BE2C (cell line): ENCODE results near the gene BLTP3A. TPM values are rescaled to one million over a fixed set of nuclear protein-coding genes. Genes with fewer than 3 reads are reported as not detected.
"Not testable (repeated sequence)": the region's sequence is repeated elsewhere in the genome, so short reads cannot be mapped to it uniquely, and the experiment has no call there.

Experiments
- DNase-seq: peaks from one replicate; pipeline ENCODE4 v3.0.0-alpha.2; 2020
- H3K27me3 ChIP-seq: fragments of 250-450 bp; sonication (Bioruptor Pico); 2 replicates; pipeline ENCODE4 v1.5.1; 2020; ENCODE audit warnings: mild to moderate bottlenecking
- H3K36me3 ChIP-seq: fragments of 250-450 bp; sonication (Bioruptor Pico); 2 replicates; pipeline ENCODE4 v1.5.1; 2020; ENCODE audit warnings: mild to moderate bottlenecking
- H3K4me1 ChIP-seq: fragments of 250-450 bp; sonication (Bioruptor Pico); 2 replicates; pipeline ENCODE4 v1.5.1; 2020
- H3K4me3 ChIP-seq: 2 replicates; pipeline ENCODE4 v1.5.1; 2011; ENCODE audit warnings: low read depth, low read length
- H3K9me3 ChIP-seq: fragments of 250-450 bp; sonication (Bioruptor Pico); 2 replicates; pipeline ENCODE4 v1.5.1; 2020
- CTCF ChIP-seq: IDR thresholded peaks from 2 replicates; pipeline ENCODE4 v1.5.1; 2012; ENCODE audit warnings: mild to moderate bottlenecking, low read depth, low read length
- polyA plus RNA-seq: library from polyadenylated mRNA; unstranded; fragments of >200 nt; gene quantifications from one replicate; pipeline ENCODE4 v1.2.1, GENCODE V29; 2012; ENCODE audit warnings: low read depth, missing spikeins; ENCODE audit not compliant: insufficient read length, insufficient read depth

Gene BLTP3A
- 10.2 TPM for polyA plus RNA-seq

GRCh38 chr6:34791701-34792604 lies at the start of gene BLTP3A:
Gene BLTP3A, plus strand, starts transcription at chr6:34792083. Its CDS starts 168 bp downstream, at chr6:34792251.
- H3K4me3 ChIP-seq = peak within 1 kb of the TSS; percentile 82
- H3K4me1 ChIP-seq = no peaks in the 10 kb centered on the region; the same call in none of the 2 replicates
- peak; percentile 89 for DNase-seq
- H3K9me3 ChIP-seq = no peaks in the 10 kb centered on the region
- no peaks in the 10 kb centered on the region for H3K27me3 ChIP-seq
- no peak for TF ChIP-seq CTCF
- no peaks in the 10 kb centered on the region for H3K36me3 ChIP-seq

- DNase-seq = no peak
- no peak overlapping the region for H3K4me3 ChIP-seq
- H3K36me3 ChIP-seq = no peaks in the 10 kb centered on the region
- H3K9me3 ChIP-seq = no peaks in the 10 kb centered on the region
- no peak for TF ChIP-seq CTCF
- H3K4me1 ChIP-seq = no peaks in the 10 kb centered on the region
- no peaks in the 10 kb centered on the region for H3K27me3 ChIP-seq
Measured at GRCh38 chr6:34742094-34742493, 49.8 kb upstream of the BLTP3A start.

GRCh38 chr6:34743625-34744293 lies 48.1 kb upstream of the BLTP3A start:
- H3K36me3 ChIP-seq = no peaks in the 10 kb centered on the region
- no peak overlapping the region for H3K4me3 ChIP-seq
- TF ChIP-seq CTCF = no peak
- no peaks in the 10 kb centered on the region for H3K27me3 ChIP-seq
- DNase-seq = no peak
- H3K9me3 ChIP-seq = no peaks in the 10 kb centered on the region
- no peaks in the 10 kb centered on the region for H3K4me1 ChIP-seq

GRCh38 chr6:34744294-34744647 lies 47.6 kb upstream of the BLTP3A start:
- H3K4me3 ChIP-seq, H3K27me3 ChIP-seq, H3K9me3 ChIP-seq, H3K4me1 ChIP-seq, H3K36me3 ChIP-seq, DNase-seq: not testable (repeated sequence)

GRCh38 chr6:34745277-34746103 lies 46.4 kb upstream of the BLTP3A start:
- Histone ChIP-seq H3K9me3 (no peaks in the 10 kb centered on the region), H3K36me3 (no peaks in the 10 kb centered on the region), H3K4me3 (no peak overlapping the region), H3K4me1 (no peaks in the 10 kb centered on the region), H3K27me3 (no peaks in the 10 kb centered on the region)
- no peak for TF ChIP-seq CTCF
- peak; percentile 27 for DNase-seq

GRCh38 chr6:34746104-34746846 lies 45.6 kb upstream of the BLTP3A start:
- H3K36me3 ChIP-seq = no peaks in the 10 kb centered on the region
- no peaks in the 10 kb centered on the region for H3K4me1 ChIP-seq
- TF ChIP-seq CTCF = no peak
- no peak for DNase-seq
- no peaks in the 10 kb centered on the region for H3K27me3 ChIP-seq
- H3K4me3 ChIP-seq = no peak overlapping the region
- H3K9me3 ChIP-seq = no peaks in the 10 kb centered on the region
